Progenitor cell of endocrine pancreas (in vitro differentiated cells): ENCODE measurements around the gene HNRNPUL2. TPM values are rescaled to one million over a fixed set of nuclear protein-coding genes. Genes with fewer than 3 reads are reported as not detected.

Source experiments
- DNase-seq: peaks from one replicate; pipeline ENCODE4 v3.0.0; 2021; ENCODE audit warnings: low spot score; ENCODE audit not compliant: unreplicated experiment
- H3K27ac Mint-ChIP-seq: 2 replicates; pipeline ENCODE4 v1.8.0; 2021; ENCODE audit warnings: mild to moderate bottlenecking, moderate library complexity, mixed read lengths
- H3K27me3 Mint-ChIP-seq: 2 replicates; pipeline ENCODE4 v1.8.0; 2021; ENCODE audit warnings: mixed read lengths
- H3K36me3 Mint-ChIP-seq: 2 replicates; pipeline ENCODE4 v1.8.0; 2022; ENCODE audit warnings: mixed read lengths; ENCODE audit not compliant: insufficient read depth
- H3K4me1 Mint-ChIP-seq: 2 replicates; pipeline ENCODE4 v1.8.0; 2021; ENCODE audit warnings: low read depth, mixed read lengths
- H3K4me3 Mint-ChIP-seq: 2 replicates; pipeline ENCODE4 v1.8.0; 2021; ENCODE audit warnings: low read depth, mild to moderate bottlenecking, moderate library complexity, mixed read lengths
- H3K9me3 Mint-ChIP-seq: 2 replicates; pipeline ENCODE4 v1.8.0; 2021; ENCODE audit warnings: low read depth, mixed read lengths
- CTCF ChIP-seq: fragments of 200-600 bp; sonication (generic); IDR thresholded peaks from one replicate; pipeline ENCODE4 v1.5.0; 2021; ENCODE audit warnings: antibody characterized with exemption, mild to moderate bottlenecking; ENCODE audit not compliant: unreplicated experiment
- total RNA-seq: library from RNA; stranded (reverse); gene quantifications from 2 replicates; pipeline ENCODE4 v1.2.1, GENCODE V29; 2021

Gene HNRNPUL2
- total RNA-seq, 1 donor from 2014 or later = 61.0 TPM

GRCh38 chr11:62689421-62690183 lies 37.7 kb downstream of the HNRNPUL2 start, which contains the start of gene LRRN4CL:
TSS of gene LRRN4CL (minus strand) at chr11:62689530. CDS start at chr11:62688508, 1,022 bp downstream.
- Mint-ChIP-seq H3K9me3 (no peaks in the 10 kb centered on the region), H3K27ac (peak within 1 kb of the TSS; percentile 77), H3K4me1 (no peaks in the 10 kb centered on the region), H3K4me3 (no peak within 1 kb of the TSS), H3K36me3 (peaks cover 8% of the 10 kb centered on the region), H3K27me3 (no peaks in the 10 kb centered on the region)
- no peak for TF ChIP-seq CTCF
- DNase-seq = no peak

- H3K9me3 Mint-ChIP-seq = no peaks in the 10 kb centered on the region
- peak overlapping the region; percentile 73 for H3K27ac Mint-ChIP-seq
- DNase-seq = no peak
- H3K27me3 Mint-ChIP-seq = no peaks in the 10 kb centered on the region
- TF ChIP-seq CTCF = no peak
- no peak overlapping the region for H3K4me3 Mint-ChIP-seq
- H3K4me1 Mint-ChIP-seq = no peaks in the 10 kb centered on the region
- peaks cover 8% of the 10 kb centered on the region for H3K36me3 Mint-ChIP-seq
These were observed 38.8 kb downstream of the HNRNPUL2 start for GRCh38 chr11:62688491-62688890.

GRCh38 chr11:62687508-62688396 lies 39.5 kb downstream of the HNRNPUL2 start:
- Mint-ChIP-seq H3K36me3 (peaks cover 6% of the 10 kb centered on the region), H3K27me3 (no peaks in the 10 kb centered on the region), H3K9me3 (no peaks in the 10 kb centered on the region), H3K27ac (no peak overlapping the region), H3K4me3 (no peak overlapping the region), H3K4me1 (no peaks in the 10 kb centered on the region)
- no peak for DNase-seq
- TF ChIP-seq CTCF = no peak

GRCh38 chr11:62682518-62682917 lies 44.7 kb downstream of the HNRNPUL2 start:
- no peak overlapping the region for H3K27ac Mint-ChIP-seq
- H3K9me3 Mint-ChIP-seq = no peaks in the 10 kb centered on the region
- H3K36me3 Mint-ChIP-seq = peaks cover 4% of the 10 kb centered on the region
- H3K4me1 Mint-ChIP-seq = peaks cover 8% of the 10 kb centered on the region
- H3K27me3 Mint-ChIP-seq = no peaks in the 10 kb centered on the region
- DNase-seq = no peak
- no peak for TF ChIP-seq CTCF
- no peak overlapping the region for H3K4me3 Mint-ChIP-seq

GRCh38 chr11:62680825-62681240 lies 46.4 kb downstream of the HNRNPUL2 start:
- DNase-seq = no peak
- peak overlapping the region; percentile 83 for H3K27ac Mint-ChIP-seq
- peaks cover 8% of the 10 kb centered on the region for H3K36me3 Mint-ChIP-seq
- peak overlapping the region; percentile 47 for H3K4me3 Mint-ChIP-seq
- H3K4me1 Mint-ChIP-seq = peaks cover 11% of the 10 kb centered on the region
- H3K9me3 Mint-ChIP-seq = no peaks in the 10 kb centered on the region
- H3K27me3 Mint-ChIP-seq = no peaks in the 10 kb centered on the region
- TF ChIP-seq CTCF = peak; percentile 50
